GM18511 (cell line): ENCODE data around the gene ST7.
"Not testable (repeated sequence)": the region's sequence is repeated elsewhere in the genome, so short reads cannot be mapped to it uniquely, and the experiment has no call there.

Source experiments
- ATAC-seq: cut with Tn5 transposase; IDR thresholded peaks from one replicate; pipeline ENCODE4 v1.9.1; 2021; ENCODE audit warnings: mild to moderate bottlenecking, moderate library complexity; ENCODE audit not compliant: unreplicated experiment

ST7 gene

GRCh38 chr7:117211614-117212013, 258.3 kb downstream of the ST7 start:
- ATAC-seq, result no peak

GRCh38 chr7:117212969-117213877, 259.9 kb downstream of the ST7 start:
- peak; percentile 87 for ATAC-seq

- ATAC-seq, result no peak
Measured at GRCh38 chr7:117216010-117216409, 262.7 kb downstream of the ST7 start.

GRCh38 chr7:117216436-117217069, 263.3 kb downstream of the ST7 start:
- no peak for ATAC-seq

GRCh38 chr7:117217106-117218035, 264.1 kb downstream of the ST7 start:
- no peak for ATAC-seq

- ATAC-seq, result no peak
Measured at GRCh38 chr7:117218700-117219099, 265.4 kb downstream of the ST7 start.

GRCh38 chr7:117219485-117219884, 266.2 kb downstream of the ST7 start:
- no peak for ATAC-seq

GRCh38 chr7:117220836-117221235, 267.5 kb downstream of the ST7 start:
- ATAC-seq, result no peak

GRCh38 chr7:117225536-117225935, 272.2 kb downstream of the ST7 start:
- ATAC-seq, result no peak

GRCh38 chr7:117227091-117227490, 273.8 kb downstream of the ST7 start:
- ATAC-seq, result no peak

GRCh38 chr7:117229350-117229749, 276.0 kb downstream of the ST7 start:
- ATAC-seq, result no peak

- peak; percentile 83 for ATAC-seq
Measured at GRCh38 chr7:117230276-117231046, 277.2 kb downstream of the ST7 start.

- no peak for ATAC-seq
Measured at GRCh38 chr7:117231047-117231359, 277.7 kb downstream of the ST7 start.

- no peak for ATAC-seq
Measured at GRCh38 chr7:117237646-117238045, 284.3 kb downstream of the ST7 start.

GRCh38 chr7:117238472-117238871, 285.2 kb downstream of the ST7 start:
- no peak for ATAC-seq

- ATAC-seq, result no peak
Measured at GRCh38 chr7:117238937-117239336, 285.6 kb downstream of the ST7 start.

GRCh38 chr7:117241088-117241487, 287.8 kb downstream of the ST7 start:
- no peak for ATAC-seq

- ATAC-seq, result no peak
Measured at GRCh38 chr7:117243390-117243789, 290.1 kb downstream of the ST7 start.

GRCh38 chr7:117245703-117246102, 292.4 kb downstream of the ST7 start:
- ATAC-seq, result not testable (repeated sequence)

GRCh38 chr7:117247809-117248208, 294.5 kb downstream of the ST7 start:
- ATAC-seq, result no peak

- ATAC-seq, result no peak
Measured at GRCh38 chr7:117248829-117249228, 295.5 kb downstream of the ST7 start.
